Measurements from ENCODE around the gene VPS26C. TPM values are rescaled to one million over a fixed set of nuclear protein-coding genes. Genes with fewer than 3 reads are reported as not detected.
"Not testable (repeated sequence)": the region's sequence is repeated elsewhere in the genome, so short reads cannot be mapped to it uniquely, and the experiment has no call there.

The VPS26C gene
- total RNA-seq (2022) (37.9 and 40.5 TPM in 2 replicates), Bru-seq, nascent RNA (percentile 78 among the genes with signal in this experiment), BruChase-seq, experiment 1, labeled RNA remaining after a 2-hour chase (percentile 77 among the genes with signal in this experiment), BruChase-seq, experiment 2, labeled RNA remaining after a 6-hour chase (percentile 77 among the genes with signal in this experiment)
- long read RNA-seq, transcript VPS26C-201 (8 exons, 3,256 nt) = major isoform, 42 of 83 reads
- long read RNA-seq, transcript VPS26C-207 (7 exons, 937 nt) = minor isoform, 7 of 83 reads
- long read RNA-seq, transcript VPS26C-213 (2 exons, 959 nt) = minor isoform, 11 of 83 reads
- long read RNA-seq, partial matches to known transcripts = 3 of 83 reads
- long read RNA-seq, other reads (novel, unspliced or antisense) = 16 of 83 reads

- Histone ChIP-seq H3K36me3 (ENCODE audit: control insufficient read depth, insufficient read depth, low read length) (no peaks in the 10 kb centered on the region), H3K27me3 (replicated peaks; ENCODE audit: control insufficient read depth, insufficient read depth, low read length) (no peaks in the 10 kb centered on the region), H3K4me1 (no peaks in the 10 kb centered on the region), H3K9me3 (no peaks in the 10 kb centered on the region), H3K4me3 (ENCODE audit: low read depth, low read length) (peak within 1 kb of the TSS; percentile 81)
- H3K4me1 Mint-ChIP-seq (ENCODE audit: low read depth, unreplicated experiment) = no peaks in the 10 kb centered on the region
- no TSS peak for BruUV-seq (replicated peaks)
- H3K36me3 Mint-ChIP-seq (ENCODE audit: insufficient read depth, unreplicated experiment) = peaks cover 24% of the 10 kb centered on the region
- CTCF ChIA-PET = interaction anchor here (0.7 to 1.7 kb wide), 4 partner anchors 9 to 48 kb away, joined by 3 to 6 read pairs (median 4); no protein-coding TSS in a partner anchor
- no peaks in the 10 kb centered on the region for H3K9me3 Mint-ChIP-seq (ENCODE audit: unreplicated experiment)
- peak; percentile 99 for DNase-seq
- intact Hi-C loops (cut with micrococcal nuclease; ENCODE audit: unreplicated experiment) = loop anchor here (1.0 kb wide), 2 partner anchors 9 to 99 kb away; partner anchors contain the start of gene DYRK1A
- H3K27ac Mint-ChIP-seq (ENCODE audit: unreplicated experiment) = peak within 1 kb of the TSS; percentile 95
- no peaks in the 10 kb centered on the region for H3K27me3 Mint-ChIP-seq (ENCODE audit: insufficient read depth, unreplicated experiment)
- TF ChIP-seq, protein P1, sequence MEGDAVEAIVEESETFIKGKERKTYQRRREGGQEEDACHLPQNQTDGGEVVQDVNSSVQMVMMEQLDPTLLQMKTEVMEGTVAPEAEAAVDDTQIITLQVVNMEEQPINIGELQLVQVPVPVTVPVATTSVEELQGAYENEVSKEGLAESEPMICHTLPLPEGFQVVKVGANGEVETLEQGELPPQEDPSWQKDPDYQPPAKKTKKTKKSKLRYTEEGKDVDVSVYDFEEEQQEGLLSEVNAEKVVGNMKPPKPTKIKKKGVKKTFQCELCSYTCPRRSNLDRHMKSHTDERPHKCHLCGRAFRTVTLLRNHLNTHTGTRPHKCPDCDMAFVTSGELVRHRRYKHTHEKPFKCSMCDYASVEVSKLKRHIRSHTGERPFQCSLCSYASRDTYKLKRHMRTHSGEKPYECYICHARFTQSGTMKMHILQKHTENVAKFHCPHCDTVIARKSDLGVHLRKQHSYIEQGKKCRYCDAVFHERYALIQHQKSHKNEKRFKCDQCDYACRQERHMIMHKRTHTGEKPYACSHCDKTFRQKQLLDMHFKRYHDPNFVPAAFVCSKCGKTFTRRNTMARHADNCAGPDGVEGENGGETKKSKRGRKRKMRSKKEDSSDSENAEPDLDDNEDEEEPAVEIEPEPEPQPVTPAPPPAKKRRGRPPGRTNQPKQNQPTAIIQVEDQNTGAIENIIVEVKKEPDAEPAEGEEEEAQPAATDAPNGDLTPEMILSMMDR (IDR thresholded peaks at IDR 0.05; ENCODE audit: insufficient read depth in 1 of 2, low read depth in 1 of 2, low read length in 1 of 2, severe bottlenecking in 1 of 2, unreplicated experiment in 1 of 2) = no peak
- POLR2A ChIA-PET = interaction anchor here (0.6 to 2.9 kb wide), 8 partner anchors 9 to 297 kb away, joined by 3 to 25 read pairs (median 6); partner anchors contain the start of gene DYRK1A
- H3K4me3 Mint-ChIP-seq (ENCODE audit: unreplicated experiment) = peak within 1 kb of the TSS; percentile 81
Measured at GRCh38 chr21:37267269-37268185, at the start of gene VPS26C. VPS26C (minus strand) TSS chr21:37267334; CDS start chr21:37267294, 40 bp downstream.

DNA sequence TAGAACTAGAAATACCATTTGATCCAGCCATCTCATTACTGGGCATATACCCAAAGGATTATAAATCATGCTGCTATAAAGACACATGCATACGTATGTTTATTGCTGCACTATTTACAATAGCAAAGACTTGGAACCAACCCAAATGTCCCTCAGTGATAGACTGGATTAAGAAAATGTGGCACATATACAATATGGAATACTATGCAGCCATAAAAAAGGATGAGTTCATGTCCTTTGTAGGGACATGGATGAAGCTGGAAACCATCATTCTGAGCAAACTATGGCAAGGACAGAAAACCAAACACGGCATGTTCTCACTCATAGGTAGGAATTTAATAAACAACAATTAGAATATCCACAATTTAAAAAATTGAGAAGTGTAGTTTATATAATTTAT, 48.9 kb upstream of the VPS26C start:
- H3K36me3 Mint-ChIP-seq (ENCODE audit: insufficient read depth, unreplicated experiment); H3K4me3 Mint-ChIP-seq (ENCODE audit: unreplicated experiment); H3K4me1 Mint-ChIP-seq (ENCODE audit: low read depth, unreplicated experiment); H3K4me3 ChIP-seq (ENCODE audit: low read depth, low read length); CTCF ChIA-PET; H3K9me3 ChIP-seq; H3K27me3 Mint-ChIP-seq (ENCODE audit: insufficient read depth, unreplicated experiment); H3K4me1 ChIP-seq; H3K27ac Mint-ChIP-seq (ENCODE audit: unreplicated experiment); BruUV-seq (replicated peaks); POLR2A ChIA-PET; intact Hi-C loops (cut with micrococcal nuclease; ENCODE audit: unreplicated experiment); DNase-seq; H3K36me3 ChIP-seq (ENCODE audit: control insufficient read depth, insufficient read depth, low read length); H3K27me3 ChIP-seq (replicated peaks; ENCODE audit: control insufficient read depth, insufficient read depth, low read length): not testable (repeated sequence)
- peaks cover 12% of the 10 kb centered on the region for H3K9me3 Mint-ChIP-seq (ENCODE audit: unreplicated experiment)

DNA sequence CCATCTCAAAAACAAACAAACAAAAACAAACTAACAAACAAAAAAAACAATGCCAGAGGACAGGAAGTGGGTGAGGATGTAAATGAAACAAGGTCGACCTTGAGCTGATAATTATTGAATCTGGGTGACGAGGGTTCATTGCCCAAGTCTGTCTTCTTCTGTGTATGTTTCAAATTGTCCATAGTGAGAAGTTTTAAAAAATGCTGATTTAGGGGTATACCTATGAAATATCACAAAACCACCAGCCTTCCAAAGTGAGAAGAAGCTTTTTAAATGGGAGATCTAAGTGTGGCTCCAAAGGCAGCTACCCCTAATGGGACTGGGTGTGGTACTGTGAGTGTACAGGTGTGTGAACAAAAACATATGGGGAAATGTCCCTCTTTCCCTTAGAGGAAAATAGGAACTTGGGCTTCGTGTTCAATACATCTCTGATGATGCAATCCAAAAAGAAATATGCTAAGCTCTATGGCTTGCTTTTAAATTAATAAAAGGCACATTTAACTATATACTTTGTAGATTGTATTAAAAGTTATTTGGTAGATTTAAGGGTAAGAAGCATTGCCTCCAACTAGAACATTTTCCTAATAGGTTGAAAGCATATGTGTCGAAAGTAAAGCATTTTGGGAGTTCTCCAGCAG, 33.1 kb upstream of the VPS26C start:
- Histone ChIP-seq H3K4me1 (no peaks in the 10 kb centered on the region), H3K36me3 (ENCODE audit: control insufficient read depth, insufficient read depth, low read length) (no peaks in the 10 kb centered on the region), H3K4me3 (ENCODE audit: low read depth, low read length) (no peak overlapping the region), H3K27me3 (replicated peaks; ENCODE audit: control insufficient read depth, insufficient read depth, low read length) (no peaks in the 10 kb centered on the region), H3K9me3 (no peaks in the 10 kb centered on the region)
- DNase-seq = no peak
- TF ChIP-seq, protein P1 (IDR thresholded peaks at IDR 0.05; ENCODE audit: insufficient read depth in 1 of 2, low read depth in 1 of 2, low read length in 1 of 2, severe bottlenecking in 1 of 2, unreplicated experiment in 1 of 2) = no peak
- intact Hi-C loops (cut with micrococcal nuclease; ENCODE audit: unreplicated experiment) = no loop called here
- Mint-ChIP-seq H3K9me3 (ENCODE audit: unreplicated experiment) (no peaks in the 10 kb centered on the region), H3K36me3 (ENCODE audit: insufficient read depth, unreplicated experiment) (no peaks in the 10 kb centered on the region), H3K27ac (ENCODE audit: unreplicated experiment) (no peak overlapping the region), H3K27me3 (ENCODE audit: insufficient read depth, unreplicated experiment) (no peaks in the 10 kb centered on the region), H3K4me3 (ENCODE audit: unreplicated experiment) (no peak overlapping the region), H3K4me1 (ENCODE audit: low read depth, unreplicated experiment) (no peaks in the 10 kb centered on the region)
- POLR2A ChIA-PET = no interaction called here
- CTCF ChIA-PET = no interaction called here
- no TSS peak for BruUV-seq (replicated peaks)

Measured in Caco-2 (cell line).